GM12875 (cell line): ENCODE data around the gene ITLN1.
A peak's percentile ranks its signal among the peaks of the same experiment; 100 is the strongest.
"Not testable (repeated sequence)": the region's sequence is repeated elsewhere in the genome, so short reads cannot be mapped to it uniquely, and the experiment has no call there.

Experiments
- H3K4me3 ChIP-seq: one replicate; pipeline ENCODE4 v1.5.1; 2011; ENCODE audit warnings: low read depth, low read length, control low read depth
- TF ChIP-seq, protein P1 (sequence below): IDR thresholded peaks from 2 replicates; pipeline ENCODE4 v1.5.1; 2011; ENCODE audit warnings: low read depth, mild to moderate bottlenecking, control low read depth, inconsistent platforms, low read length, moderate library complexity, borderline replicate concordance; ENCODE audit not compliant: insufficient read depth

The ITLN1 gene

DNA sequence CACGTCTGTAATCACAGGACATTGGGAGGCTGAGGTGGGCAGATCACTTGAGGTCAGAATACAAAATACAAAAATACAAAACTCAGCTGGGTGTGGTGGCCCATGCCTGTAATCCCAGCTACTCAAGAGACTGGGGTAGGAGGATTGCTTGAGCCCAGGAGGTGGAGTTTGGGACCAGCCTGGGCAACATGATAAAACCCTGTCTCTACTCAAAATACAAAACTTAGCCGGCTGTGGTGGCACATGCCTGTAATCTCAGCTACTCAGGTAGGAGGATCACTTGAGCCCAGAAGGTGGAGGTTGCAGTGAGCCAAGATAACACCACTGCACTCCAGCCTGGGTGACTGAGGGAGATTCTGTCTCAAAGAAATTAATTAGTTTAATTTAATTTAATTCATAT, 6.5 kb upstream of the ITLN1 start:
- no peak overlapping the region for H3K4me3 ChIP-seq
- TF ChIP-seq, protein P1, sequence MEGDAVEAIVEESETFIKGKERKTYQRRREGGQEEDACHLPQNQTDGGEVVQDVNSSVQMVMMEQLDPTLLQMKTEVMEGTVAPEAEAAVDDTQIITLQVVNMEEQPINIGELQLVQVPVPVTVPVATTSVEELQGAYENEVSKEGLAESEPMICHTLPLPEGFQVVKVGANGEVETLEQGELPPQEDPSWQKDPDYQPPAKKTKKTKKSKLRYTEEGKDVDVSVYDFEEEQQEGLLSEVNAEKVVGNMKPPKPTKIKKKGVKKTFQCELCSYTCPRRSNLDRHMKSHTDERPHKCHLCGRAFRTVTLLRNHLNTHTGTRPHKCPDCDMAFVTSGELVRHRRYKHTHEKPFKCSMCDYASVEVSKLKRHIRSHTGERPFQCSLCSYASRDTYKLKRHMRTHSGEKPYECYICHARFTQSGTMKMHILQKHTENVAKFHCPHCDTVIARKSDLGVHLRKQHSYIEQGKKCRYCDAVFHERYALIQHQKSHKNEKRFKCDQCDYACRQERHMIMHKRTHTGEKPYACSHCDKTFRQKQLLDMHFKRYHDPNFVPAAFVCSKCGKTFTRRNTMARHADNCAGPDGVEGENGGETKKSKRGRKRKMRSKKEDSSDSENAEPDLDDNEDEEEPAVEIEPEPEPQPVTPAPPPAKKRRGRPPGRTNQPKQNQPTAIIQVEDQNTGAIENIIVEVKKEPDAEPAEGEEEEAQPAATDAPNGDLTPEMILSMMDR = no peak

DNA sequence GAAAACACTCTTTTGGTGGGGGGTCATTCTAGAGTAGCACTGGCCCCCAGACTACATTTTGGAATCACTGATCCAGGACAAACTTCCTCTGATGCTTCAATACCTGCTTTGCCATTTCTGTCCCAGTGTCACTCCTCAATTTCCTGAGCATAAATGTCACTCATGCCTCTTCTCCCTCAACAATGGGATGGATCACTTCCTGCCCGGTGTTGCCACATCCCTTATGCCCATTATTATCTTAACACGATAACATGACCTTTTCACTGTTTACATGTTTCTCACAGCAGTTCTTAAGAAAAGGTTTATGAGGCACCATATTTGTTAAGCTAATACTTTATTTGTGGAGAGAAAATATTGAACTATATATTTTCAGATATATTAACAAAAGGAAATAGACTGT, 3.9 kb upstream of the ITLN1 start:
- H3K4me3 ChIP-seq = no peak overlapping the region
- TF ChIP-seq, protein P1 = no peak

DNA sequence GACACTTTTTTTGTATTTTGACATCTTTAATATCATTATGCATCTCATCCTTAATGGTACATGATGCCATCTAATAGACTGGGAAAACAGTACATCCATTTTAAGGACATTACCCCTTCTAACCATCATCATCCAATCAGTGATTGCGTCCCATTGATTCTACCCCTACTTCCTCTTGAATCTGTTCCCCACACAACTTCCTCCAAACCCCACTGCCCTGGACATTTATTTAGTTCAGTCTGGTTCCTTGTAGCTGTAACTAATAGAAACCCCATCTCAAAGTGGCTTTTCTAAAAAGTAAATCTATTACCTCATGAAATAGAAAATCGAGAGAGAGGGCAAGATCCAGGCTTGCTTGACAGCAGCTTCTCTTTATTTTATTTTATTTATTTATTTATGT, 2.1 kb upstream of the ITLN1 start:
- H3K4me3 ChIP-seq = no peak overlapping the region
- TF ChIP-seq, protein P1 = no peak

DNA sequence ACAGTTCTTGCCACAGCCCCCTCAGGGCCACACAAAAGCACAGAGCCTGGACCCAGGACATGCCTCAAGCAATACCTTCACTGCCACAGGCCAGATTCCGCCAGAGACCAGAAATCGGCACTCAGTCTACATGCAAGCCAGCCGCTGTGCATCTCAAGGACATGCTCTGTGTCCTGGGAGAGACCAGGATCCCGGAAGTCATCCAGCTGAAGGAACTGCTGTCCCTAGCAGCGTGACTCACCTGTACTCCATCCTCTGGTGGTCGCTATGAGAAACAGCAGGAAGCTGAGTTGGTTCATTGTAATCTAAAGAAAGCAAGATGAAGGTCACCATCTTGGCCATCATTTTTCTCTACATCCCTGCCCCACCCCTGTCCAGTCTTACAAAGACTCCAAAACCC, 401 bp downstream of the ITLN1 start:
- TF ChIP-seq, protein P1 = peak; percentile 52; the same call in 1 of the 2 replicates
- H3K4me3 ChIP-seq = no peak overlapping the region

DNA sequence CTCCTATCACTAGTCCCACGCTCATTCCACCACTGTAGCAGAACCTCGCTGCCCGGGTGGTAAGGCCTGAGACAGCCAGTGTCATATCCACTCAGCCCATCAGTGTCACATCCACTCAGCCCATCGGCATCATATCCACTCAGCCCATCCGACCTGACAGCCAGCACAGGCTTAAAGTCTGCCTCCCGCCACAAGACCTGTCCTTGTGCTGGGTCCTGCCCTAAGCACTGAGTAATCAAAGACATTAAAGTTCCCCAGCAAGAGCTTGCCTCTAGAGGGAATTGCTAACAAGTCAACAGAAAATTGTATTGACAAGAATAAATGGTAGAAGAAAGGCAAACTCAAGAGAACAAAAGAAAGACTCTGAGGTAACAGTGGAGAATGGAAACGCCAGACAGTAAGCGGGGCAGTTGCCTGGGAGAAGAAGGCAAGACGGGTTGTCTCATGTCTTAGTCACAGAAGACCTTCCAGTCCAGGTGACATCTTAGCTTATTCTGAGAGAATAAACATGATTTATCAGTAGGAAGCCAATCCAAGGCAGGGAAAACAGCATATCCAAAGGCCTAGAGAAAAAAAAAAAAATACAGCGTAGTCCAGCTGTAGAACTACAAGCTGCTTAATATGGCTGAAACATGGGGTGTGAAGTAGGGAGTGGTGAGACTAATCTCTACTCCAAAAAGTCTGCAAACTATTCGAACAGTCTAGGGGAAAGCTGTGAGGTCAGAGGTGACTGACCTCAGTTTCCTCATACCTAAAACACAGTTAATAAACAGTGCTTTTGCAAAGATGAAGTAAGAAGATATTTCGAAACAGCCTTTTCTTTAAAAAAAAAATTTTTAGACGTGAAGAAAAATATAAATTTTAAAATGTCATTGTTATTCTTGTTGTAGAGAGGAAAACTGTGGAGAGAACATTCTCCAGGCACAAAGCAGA, 1.1 kb downstream of the ITLN1 start:
- TF ChIP-seq, protein P1 = no peak
- H3K4me3 ChIP-seq = no peak overlapping the region

DNA sequence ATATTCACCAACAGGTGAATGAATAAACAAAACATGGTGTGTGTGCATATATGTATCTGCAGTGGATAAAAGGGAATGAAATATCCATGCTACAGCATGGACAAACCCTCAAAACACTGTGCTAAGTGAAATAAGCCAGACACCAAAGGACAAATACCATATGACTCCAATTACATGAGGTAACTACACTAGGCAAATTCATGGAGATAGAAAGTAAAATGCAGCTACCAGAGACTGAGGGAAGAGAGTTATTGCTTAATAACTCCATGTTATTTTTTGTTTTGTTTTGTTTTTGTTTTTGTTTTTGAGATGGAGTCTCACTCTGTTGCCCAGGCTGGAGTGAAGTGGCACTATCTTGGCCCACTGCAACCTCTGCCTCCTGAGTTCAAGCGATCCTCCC, 2.4 kb downstream of the ITLN1 start:
- TF ChIP-seq, protein P1 = no peak
- no peak overlapping the region for H3K4me3 ChIP-seq

DNA sequence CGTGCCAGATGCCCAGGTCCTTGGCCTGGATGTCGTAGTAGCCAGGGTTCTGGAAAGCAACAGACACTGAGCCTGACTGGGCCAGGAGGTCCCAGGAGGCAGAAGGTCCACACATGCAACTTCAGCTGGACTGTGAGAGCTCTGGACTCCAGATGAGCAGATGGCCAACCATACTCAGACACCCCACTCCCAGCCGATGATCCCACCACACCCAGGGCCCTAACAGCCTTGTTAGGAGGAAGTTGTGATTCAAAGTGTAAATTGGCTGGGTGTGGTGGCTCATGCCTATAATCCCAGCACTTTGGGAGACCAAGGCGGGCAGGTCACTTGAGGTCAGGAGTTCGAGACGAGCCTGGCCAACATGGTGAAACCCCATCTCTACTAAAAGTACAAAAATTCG, 3.7 kb downstream of the ITLN1 start:
- not testable (repeated sequence) for H3K4me3 ChIP-seq
